Esophagus muscularis mucosa (tissue), 4 donors: ENCODE data around the gene DHRS9.

Experiments
- CTCF ChIP-seq, 3 experiments: fragments of 200-600 bp in 2 of 3; fragments of 450-650 bp in 1 of 3; sonication (generic) in 2 of 3; IDR thresholded peaks; one replicate each; pipeline ENCODE4 v1.5.1; 2017 to 2019; ENCODE audit warnings: antibody characterized with exemption in 3 of 3, mild to moderate bottlenecking in 2 of 3, moderate library complexity in 1 of 3
- EP300 ChIP-seq: sonication (generic); formaldehyde crosslinking; IDR thresholded peaks from one replicate; pipeline ENCODE4 v1.6.1; 2017; ENCODE audit warnings: antibody characterized with exemption
- POLR2A ChIP-seq: fragments of 450-650 bp; IDR thresholded peaks from one replicate; pipeline ENCODE4 v1.6.1; 2017; ENCODE audit warnings: antibody characterized with exemption, moderate library complexity, mild to moderate bottlenecking, low read depth

- TF ChIP-seq CTCF (IDR thresholded peaks at IDR 0.05) (no peak), POLR2A (no peak), EP300 (no peak)
Measured at GRCh38 chr2:169106134-169106533, 36.8 kb downstream of the DHRS9 start.
